ENCODE measurements around the gene APOBR.
"Not testable (repeated sequence)": the region's sequence is repeated elsewhere in the genome, so short reads cannot be mapped to it uniquely, and the experiment has no call there.

The APOBR gene

GRCh38 chr16:28494121-28494851, at the start of gene APOBR:
Gene APOBR (plus strand): TSS chr16:28494643. CDS start chr16:28494682, 39 bp downstream.
- peak; percentile 97 for DNase-seq

- DNase-seq, result not testable (repeated sequence)
Measured at GRCh38 chr16:28446388-28446787, 48.1 kb upstream of the APOBR start.

GRCh38 chr16:28447081-28447480, 47.4 kb upstream of the APOBR start:
- not testable (repeated sequence) for DNase-seq

- DNase-seq, result no peak
Measured at GRCh38 chr16:28473714-28474265, 20.7 kb upstream of the APOBR start.

- no peak for DNase-seq
Measured at GRCh38 chr16:28475221-28475620, 19.2 kb upstream of the APOBR start.

- no peak for DNase-seq
Measured at GRCh38 chr16:28477311-28477920, 17.0 kb upstream of the APOBR start.

GRCh38 chr16:28478506-28479180, 15.8 kb upstream of the APOBR start:
- DNase-seq, result no peak

- DNase-seq, result no peak
Measured at GRCh38 chr16:28482026-28482425, 12.4 kb upstream of the APOBR start.

GRCh38 chr16:28483361-28483760, 11.1 kb upstream of the APOBR start:
- not testable (repeated sequence) for DNase-seq

- DNase-seq, result no peak
Measured at GRCh38 chr16:28486266-28486665, 8.2 kb upstream of the APOBR start.

- no peak for DNase-seq
Measured at GRCh38 chr16:28491230-28491969, 3.0 kb upstream of the APOBR start.

GRCh38 chr16:28491970-28492474, 2.4 kb upstream of the APOBR start, which contains the start of gene CLN3:
Gene CLN3 (minus strand): TSS chr16:28492074. CDS start chr16:28491759, 315 bp downstream.
- peak; percentile 93 for DNase-seq

- DNase-seq, result no peak
Measured at GRCh38 chr16:28492511-28492910, 1.9 kb upstream of the APOBR start.

GRCh38 chr16:28495098-28495793, 803 bp downstream of the APOBR start:
- no peak for DNase-seq

- DNase-seq, result no peak
Measured at GRCh38 chr16:28495795-28496749, 1.6 kb downstream of the APOBR start.

- DNase-seq, result no peak
Measured at GRCh38 chr16:28496844-28497243, 2.4 kb downstream of the APOBR start.

GRCh38 chr16:28497386-28497785, 2.9 kb downstream of the APOBR start:
- no peak for DNase-seq

- no peak for DNase-seq
Measured at GRCh38 chr16:28497861-28498599, 3.6 kb downstream of the APOBR start.

GRCh38 chr16:28498666-28499381, 4.4 kb downstream of the APOBR start:
- DNase-seq, result no peak
